ENCODE measurements around the gene ZNF322.

The ZNF322 gene

GRCh38 chr6:26613689-26614683 is 45.6 kb downstream of the ZNF322 start:
- DNase-seq (ENCODE audit: low read depth in 2 of 2): no peak

DNA sequence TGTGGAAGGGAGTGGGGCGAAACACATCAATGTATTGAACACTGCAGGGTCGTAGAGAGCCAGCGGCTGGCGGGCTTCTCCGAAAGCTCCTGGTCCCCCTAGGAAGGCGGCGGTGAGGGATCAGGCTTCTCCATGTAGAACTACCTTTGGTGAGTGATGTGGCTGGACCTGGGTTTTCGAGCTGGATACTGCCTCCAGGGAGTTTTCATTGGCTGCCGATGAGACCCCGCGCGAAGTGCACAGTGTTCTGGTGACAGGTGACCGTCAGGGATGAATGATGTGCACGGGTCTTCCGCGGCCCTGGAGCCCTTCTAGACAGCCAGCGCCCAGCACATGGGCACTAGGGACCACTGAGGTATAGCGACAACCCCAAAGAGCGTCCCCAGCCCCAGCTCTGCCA is 46.3 kb downstream of the ZNF322 start:
- DNase-seq (ENCODE audit: low read depth in 2 of 2): no peak

DNA sequence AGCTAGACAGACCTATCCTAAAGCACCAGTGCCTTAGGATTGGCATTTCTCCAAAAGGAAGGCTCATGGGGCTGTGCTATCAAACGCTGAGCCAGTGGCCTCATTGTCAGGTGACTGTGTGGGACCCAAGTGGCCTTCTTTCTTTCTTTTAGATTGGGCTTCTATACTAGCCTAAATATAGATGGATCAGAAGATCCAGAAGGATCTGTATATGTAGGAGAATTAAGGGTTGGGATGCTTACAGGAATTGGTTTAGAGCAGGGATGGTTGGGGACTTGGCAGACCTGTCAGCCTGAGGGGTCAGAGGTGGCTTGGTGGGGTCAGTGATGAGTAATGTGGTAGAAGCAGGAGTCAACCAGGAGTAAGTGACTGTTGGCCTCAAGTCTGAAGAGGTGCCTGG is 47.9 kb downstream of the ZNF322 start:
- no peak for DNase-seq (ENCODE audit: low read depth in 2 of 2)

DNA sequence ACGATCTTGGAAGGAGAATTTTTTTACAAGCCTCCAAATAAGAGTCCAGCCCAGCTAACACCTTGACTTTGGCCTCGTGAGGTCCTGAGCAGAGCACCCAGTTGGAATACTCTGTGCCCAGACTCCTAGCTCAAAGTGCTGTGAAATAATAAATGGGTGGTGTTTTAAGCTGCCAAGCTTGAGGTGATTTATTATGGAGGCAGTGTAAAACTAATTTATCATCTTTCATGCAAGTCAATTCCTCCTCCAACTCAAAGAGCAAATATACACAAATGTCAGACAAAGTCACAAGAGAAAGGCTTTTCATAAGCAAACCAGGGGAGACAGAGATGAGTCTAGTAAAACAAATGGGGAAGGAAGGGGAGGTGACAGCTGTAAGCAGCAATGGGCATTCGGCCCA is 50.1 kb downstream of the ZNF322 start:
- DNase-seq (ENCODE audit: low read depth in 2 of 2): no peak

DNA sequence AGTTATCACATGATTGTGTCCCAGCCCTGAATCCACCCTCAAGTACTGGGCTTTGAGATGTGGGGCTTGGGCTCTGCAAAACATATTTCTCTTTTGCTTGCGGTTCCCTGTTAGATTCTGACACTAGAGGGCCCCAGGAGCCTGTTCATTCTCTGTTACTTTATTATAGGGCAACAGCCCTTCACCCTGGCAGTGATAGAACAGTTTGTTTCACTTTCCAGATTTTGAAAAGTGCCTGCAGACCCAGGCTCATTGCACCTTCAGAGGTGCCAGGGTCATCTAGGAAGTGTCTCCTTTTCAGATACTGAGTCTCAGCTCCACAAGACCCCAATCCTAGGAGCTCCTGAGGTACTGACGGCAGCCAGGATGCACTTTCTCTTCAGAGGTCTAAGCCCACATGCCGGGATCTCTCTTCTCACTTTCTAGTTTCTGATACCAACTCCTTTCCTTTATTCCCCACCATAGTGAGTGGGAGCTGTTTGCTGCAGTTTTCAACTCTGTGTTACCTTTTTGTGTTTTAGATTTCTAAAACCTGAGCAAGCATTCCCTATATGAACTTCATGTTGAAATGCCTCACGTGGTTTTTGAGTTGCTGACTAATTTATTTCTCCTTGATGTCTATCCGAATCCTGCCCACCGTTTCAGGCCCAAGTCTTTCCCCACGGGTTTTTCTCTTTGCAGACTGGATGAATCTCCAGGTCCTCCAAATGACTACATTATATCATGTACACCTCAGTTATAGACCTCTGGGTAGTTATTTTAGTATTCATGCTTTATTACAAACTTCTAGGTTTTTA is 51.9 kb downstream of the ZNF322 start:
- peak in 1 of 2 donors; percentile 40 for DNase-seq (ENCODE audit: low read depth in 2 of 2)

DNA sequence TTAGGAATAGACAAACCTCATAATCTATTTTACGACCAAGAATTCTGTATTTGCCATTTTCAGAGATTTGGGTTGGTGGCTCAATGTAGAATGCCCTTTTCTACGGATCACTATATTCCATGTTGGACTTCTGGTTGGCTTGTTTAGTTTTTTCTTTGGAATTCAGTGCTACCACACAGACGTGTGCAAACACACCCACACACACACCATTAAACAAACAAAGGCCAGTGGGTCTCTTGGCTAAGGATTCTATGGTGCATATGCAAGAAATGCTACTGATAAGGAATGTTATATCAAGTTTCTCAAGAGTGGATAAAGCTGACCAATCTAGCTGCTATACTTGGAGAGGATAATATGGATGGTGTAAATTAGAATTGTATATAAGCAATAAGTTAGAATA is 54.7 kb downstream of the ZNF322 start:
- no peak for DNase-seq (ENCODE audit: low read depth in 2 of 2)

- DNase-seq (ENCODE audit: low read depth in 2 of 2): no peak
Measured at GRCh38 chr6:26604026-26604425, 55.5 kb downstream of the ZNF322 start.

DNA sequence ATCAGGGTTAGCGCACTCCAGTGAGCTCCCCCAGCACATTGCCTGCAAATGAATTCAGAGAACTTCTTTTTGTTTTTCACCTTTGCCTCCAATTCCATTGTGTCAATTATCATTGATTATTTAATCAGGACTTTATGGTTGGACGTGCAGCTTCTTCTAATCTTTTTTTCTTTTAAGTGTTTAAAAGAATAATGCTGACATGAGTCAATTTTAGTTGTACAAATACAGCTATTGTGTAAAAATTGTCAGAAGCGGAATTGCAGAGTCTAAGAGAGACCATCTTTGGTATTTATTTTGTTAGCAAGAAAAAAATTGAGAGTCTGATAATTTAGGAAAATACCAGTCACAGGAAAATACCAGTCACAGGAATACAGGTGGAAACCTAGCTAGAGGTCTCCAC is 57.3 kb downstream of the ZNF322 start:
- no peak for DNase-seq (ENCODE audit: low read depth in 2 of 2)

- no peak for DNase-seq (ENCODE audit: low read depth in 2 of 2)
Measured at GRCh38 chr6:26600759-26601158, 58.8 kb downstream of the ZNF322 start.

- DNase-seq (ENCODE audit: low read depth in 2 of 2): no peak
Measured at GRCh38 chr6:26599591-26599990, 60.0 kb downstream of the ZNF322 start.

DNA sequence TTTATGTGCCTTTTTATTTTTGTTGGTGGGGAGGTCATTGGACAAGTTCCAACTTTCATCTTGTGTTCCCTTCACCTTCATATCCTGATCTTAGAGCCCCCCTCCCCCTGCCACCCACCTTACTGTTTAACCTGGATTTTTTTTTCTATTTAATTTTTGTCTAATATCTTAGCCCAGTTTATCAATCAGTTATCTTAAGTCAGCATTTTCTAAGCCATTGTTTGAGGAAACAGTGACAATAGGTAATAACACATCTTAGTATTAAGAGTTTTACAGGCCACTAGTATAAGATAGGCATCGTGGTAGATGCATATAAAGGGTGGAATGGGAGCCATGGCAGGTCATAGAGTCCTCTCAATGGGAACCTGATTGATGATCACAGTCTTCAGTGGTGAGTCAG is 60.4 kb downstream of the ZNF322 start:
- no peak for DNase-seq (ENCODE audit: low read depth in 2 of 2)

DNA sequence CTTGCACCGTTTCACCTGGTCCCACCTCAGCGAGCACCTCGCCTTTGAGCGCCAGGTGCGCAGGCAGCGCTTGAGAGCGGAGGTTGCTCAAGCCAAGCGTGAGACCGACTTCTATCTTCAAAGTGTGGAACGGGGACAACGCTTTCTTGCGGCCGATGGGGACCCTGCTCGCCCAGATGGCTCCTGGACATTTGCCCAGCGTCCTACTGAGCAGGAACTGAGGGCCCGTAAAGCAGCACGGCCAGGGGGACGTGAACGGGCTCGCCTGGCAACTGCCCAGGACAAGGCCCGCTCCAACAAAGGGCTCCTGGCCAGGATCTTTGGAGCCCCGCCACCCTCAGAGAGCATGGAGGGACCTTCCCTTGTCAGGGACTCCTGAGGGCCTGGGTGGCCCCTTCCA is 61.3 kb downstream of the ZNF322 start:
- no peak for DNase-seq (ENCODE audit: low read depth in 2 of 2)

DNA sequence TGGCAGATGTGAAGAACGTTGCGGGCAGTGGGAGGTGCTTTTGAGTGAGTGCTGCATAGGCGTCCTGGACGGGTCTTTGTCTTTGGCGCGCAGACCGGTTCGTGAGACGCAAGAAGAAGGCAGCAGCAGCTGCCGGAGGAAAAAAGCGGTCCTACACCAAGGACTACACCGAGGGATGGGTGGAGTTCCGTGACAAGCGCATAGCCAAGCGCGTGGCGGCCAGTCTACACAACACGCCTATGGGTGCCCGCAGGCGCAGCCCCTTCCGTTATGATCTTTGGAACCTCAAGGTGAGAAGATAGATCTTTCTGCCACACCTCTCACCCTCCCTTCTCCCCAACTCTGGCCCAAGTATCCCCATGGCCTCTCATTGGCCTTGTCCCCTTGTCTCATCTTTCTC is 61.7 kb downstream of the ZNF322 start:
- no peak for DNase-seq (ENCODE audit: low read depth in 2 of 2)

- DNase-seq (ENCODE audit: low read depth in 2 of 2): no peak
Measured at GRCh38 chr6:26597389-26597766, 62.2 kb downstream of the ZNF322 start.

- DNase-seq (ENCODE audit: low read depth in 2 of 2): peak; percentile 92 to 95
Measured at GRCh38 chr6:26596579-26597388, 62.8 kb downstream of the ZNF322 start, which contains the start of gene ABT1. ABT1 (plus strand) TSS chr6:26596953; CDS start chr6:26596983, 30 bp downstream.

DNA sequence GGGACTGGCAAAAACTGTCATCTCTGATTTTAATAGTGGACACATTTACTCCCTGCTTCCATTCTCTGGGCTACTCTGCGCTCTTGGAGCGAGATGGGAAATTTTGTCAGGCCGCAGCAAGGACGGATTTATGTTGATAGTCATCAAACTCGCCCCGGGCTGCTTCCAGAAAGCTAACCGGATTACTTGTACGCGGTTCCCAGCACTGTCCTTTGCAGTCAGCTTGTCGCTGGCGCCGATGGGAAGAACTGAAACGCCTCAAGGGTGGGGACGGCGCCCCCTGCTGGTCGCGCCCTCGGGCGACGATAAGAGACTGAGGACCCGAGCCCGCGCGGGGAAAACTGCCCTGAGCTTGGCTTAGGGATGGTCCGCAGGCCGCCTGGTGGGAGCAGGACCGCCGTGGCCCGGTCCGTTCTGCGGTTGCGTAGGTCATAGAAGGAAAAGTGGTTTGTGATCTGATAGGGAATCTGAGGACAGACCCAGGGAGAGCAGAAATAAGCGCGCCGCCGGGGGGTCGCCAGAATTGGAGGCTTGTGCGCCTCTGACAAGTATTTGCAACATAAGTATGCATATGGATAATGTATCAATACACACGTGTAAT is 63.8 kb downstream of the ZNF322 start:
- DNase-seq (ENCODE audit: low read depth in 2 of 2): peak; percentile 86 to 90

- DNase-seq (ENCODE audit: low read depth in 2 of 2): peak in 1 of 2 donors; percentile 32
Measured at GRCh38 chr6:26594730-26595632, 64.6 kb downstream of the ZNF322 start.

DNA sequence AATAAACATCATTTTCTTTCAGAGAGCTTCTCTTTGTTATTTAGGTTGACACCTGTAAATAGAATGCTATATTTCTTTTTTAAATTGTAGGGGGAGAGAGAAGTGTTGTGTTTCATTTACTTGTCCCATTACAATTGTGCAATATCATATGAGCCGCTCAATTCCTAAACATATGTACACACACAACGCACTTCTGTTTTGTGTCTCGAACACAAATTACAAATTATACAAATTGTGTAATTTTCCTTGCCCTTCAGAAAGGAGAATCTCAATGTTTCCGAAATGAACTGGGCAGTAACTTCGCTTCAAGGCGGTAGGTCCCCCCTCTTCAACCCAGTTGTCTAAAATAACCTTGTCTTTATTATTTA is 65.4 kb downstream of the ZNF322 start:
- DNase-seq (ENCODE audit: low read depth in 2 of 2): no peak

DNA sequence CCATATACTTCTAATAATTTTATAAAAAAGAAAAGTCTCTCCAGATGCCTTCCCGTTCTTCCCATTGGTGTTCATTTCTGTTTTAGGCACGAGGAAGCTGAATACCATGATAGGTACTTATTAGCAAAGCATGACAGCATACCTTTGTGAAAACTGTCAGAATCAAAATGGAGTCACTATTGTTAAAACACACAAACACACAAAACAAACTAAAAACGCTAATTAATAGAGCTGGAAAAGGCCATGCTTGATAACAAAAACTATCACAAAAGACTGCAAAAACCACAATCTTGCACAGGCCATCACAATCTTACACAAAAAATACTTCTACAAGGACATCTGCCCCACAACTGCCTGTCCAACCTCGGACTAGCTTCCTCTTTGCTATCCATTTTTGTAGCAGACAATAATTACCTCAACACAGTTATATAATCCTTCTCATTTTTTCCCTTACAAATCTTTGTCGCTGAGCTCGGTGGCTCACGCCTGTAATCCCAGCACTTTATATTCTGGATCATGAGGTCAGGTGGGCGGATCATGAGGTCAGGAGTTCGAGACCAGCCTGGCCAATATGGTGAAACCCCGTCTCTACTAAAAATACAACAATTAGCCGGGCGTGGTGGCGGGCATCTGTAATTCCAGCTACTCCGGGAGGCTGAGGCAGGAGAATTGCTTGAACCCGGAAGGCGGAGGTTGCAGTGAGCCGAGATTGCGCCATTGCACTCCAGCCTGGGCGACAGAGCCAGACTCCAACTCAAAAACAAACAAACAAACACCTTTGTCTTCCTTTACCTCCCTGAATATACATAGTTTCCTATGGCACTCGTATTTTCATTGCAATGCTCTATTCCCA is 66.0 kb downstream of the ZNF322 start:
- no peak for DNase-seq (ENCODE audit: low read depth in 2 of 2)
